ENCODE results near the gene PDIA6.

The PDIA6 gene

GRCh38 chr2:10794876-10795275 lies 17.7 kb downstream of the PDIA6 start:
- TF ChIP-seq CTCF (conservative IDR thresholded peaks at IDR 0.05; ENCODE audit: low read depth, low read length): no peak
- Histone ChIP-seq H2AFZ (ENCODE audit: low read depth) (no peak overlapping the region), H3K4me2 (no peak overlapping the region; the same call in 1 of the 2 replicates), H3K79me2 (ENCODE audit: insufficient read depth, low read depth) (peaks cover 66% of the 10 kb centered on the region), H3K27ac (no peak overlapping the region), H4K20me1 (ENCODE audit: insufficient read depth) (peaks cover 17% of the 10 kb centered on the region), H3K9ac (no peak overlapping the region), H3K27me3 (ENCODE audit: insufficient read depth, low read depth) (no peaks in the 10 kb centered on the region), H3K36me3 (ENCODE audit: insufficient read depth) (peaks cover 20% of the 10 kb centered on the region; the same call in 1 of the 2 replicates), H3K4me1 (ENCODE audit: low read depth, poor library complexity, severe bottlenecking) (peaks cover 70% of the 10 kb centered on the region), H3K4me3 (IDR thresholded peaks at IDR 0.05; ENCODE audit: insufficient read depth, low read depth, low read length) (no peak overlapping the region)

GRCh38 chr2:10793816-10794215 lies 18.8 kb downstream of the PDIA6 start:
- Histone ChIP-seq H3K36me3 (ENCODE audit: insufficient read depth) (peaks cover 30% of the 10 kb centered on the region), H3K4me1 (ENCODE audit: low read depth, poor library complexity, severe bottlenecking) (peaks cover 76% of the 10 kb centered on the region), H3K9ac (no peak overlapping the region), H4K20me1 (ENCODE audit: insufficient read depth) (peaks cover 7% of the 10 kb centered on the region; the same call in 1 of the 2 replicates), H2AFZ (ENCODE audit: low read depth) (no peak overlapping the region), H3K27ac (peak overlapping the region; percentile 71; the same call in 1 of the 2 replicates), H3K4me2 (peak overlapping the region; percentile 44; the same call in 1 of the 2 replicates), H3K4me3 (IDR thresholded peaks at IDR 0.05; ENCODE audit: insufficient read depth, low read depth, low read length) (no peak overlapping the region), H3K27me3 (ENCODE audit: insufficient read depth, low read depth) (no peaks in the 10 kb centered on the region), H3K79me2 (ENCODE audit: insufficient read depth, low read depth) (peaks cover 65% of the 10 kb centered on the region)
- TF ChIP-seq CTCF (conservative IDR thresholded peaks at IDR 0.05; ENCODE audit: low read depth, low read length): no peak

- Histone ChIP-seq H3K36me3 (ENCODE audit: insufficient read depth) (peaks cover 30% of the 10 kb centered on the region), H4K20me1 (ENCODE audit: insufficient read depth) (peaks cover 3% of the 10 kb centered on the region; the same call in 1 of the 2 replicates), H3K27me3 (ENCODE audit: insufficient read depth, low read depth) (no peaks in the 10 kb centered on the region), H3K27ac (peak overlapping the region; percentile 71), H3K79me2 (ENCODE audit: insufficient read depth, low read depth) (peaks cover 62% of the 10 kb centered on the region), H3K4me3 (IDR thresholded peaks at IDR 0.05; ENCODE audit: insufficient read depth, low read depth, low read length) (no peak overlapping the region), H2AFZ (ENCODE audit: low read depth) (no peak overlapping the region), H3K9ac (no peak overlapping the region), H3K4me1 (ENCODE audit: low read depth, poor library complexity, severe bottlenecking) (peaks cover 76% of the 10 kb centered on the region), H3K4me2 (peak overlapping the region; percentile 44)
- TF ChIP-seq CTCF (conservative IDR thresholded peaks at IDR 0.05; ENCODE audit: low read depth, low read length): no peak
Measured at GRCh38 chr2:10792660-10793400, 19.8 kb downstream of the PDIA6 start.

- Histone ChIP-seq H2AFZ (ENCODE audit: low read depth) (no peak overlapping the region), H3K4me3 (IDR thresholded peaks at IDR 0.05; ENCODE audit: insufficient read depth, low read depth, low read length) (no peak overlapping the region), H3K27ac (peak overlapping the region; percentile 71), H3K79me2 (ENCODE audit: insufficient read depth, low read depth) (peaks cover 59% of the 10 kb centered on the region), H3K36me3 (ENCODE audit: insufficient read depth) (peaks cover 28% of the 10 kb centered on the region), H3K4me1 (ENCODE audit: low read depth, poor library complexity, severe bottlenecking) (peaks cover 76% of the 10 kb centered on the region), H3K4me2 (peak overlapping the region; percentile 44), H3K9ac (no peak overlapping the region), H3K27me3 (ENCODE audit: insufficient read depth, low read depth) (no peaks in the 10 kb centered on the region), H4K20me1 (ENCODE audit: insufficient read depth) (peaks cover 3% of the 10 kb centered on the region; the same call in 1 of the 2 replicates)
- no peak for TF ChIP-seq CTCF (conservative IDR thresholded peaks at IDR 0.05; ENCODE audit: low read depth, low read length)
Measured at GRCh38 chr2:10792001-10792634, 20.5 kb downstream of the PDIA6 start.
